Endothelial cell (in vitro differentiated cells): Measurements from ENCODE around the gene EFCAB13. TPM values are rescaled to one million over a fixed set of nuclear protein-coding genes. Genes with fewer than 3 reads are reported as not detected.

ENCODE experiments used
- DNase-seq: peaks from one replicate; pipeline ENCODE4 v3.0.0; 2021; ENCODE audit warnings: low spot score
- H3K27ac Mint-ChIP-seq: one replicate; pipeline ENCODE4 v1.8.0; 2021; ENCODE audit warnings: mixed read lengths, inconsistent platforms; ENCODE audit not compliant: unreplicated experiment
- H3K27me3 Mint-ChIP-seq: one replicate; pipeline ENCODE4 v1.8.0; 2021; ENCODE audit warnings: mild to moderate bottlenecking, moderate library complexity, mixed read lengths, inconsistent platforms; ENCODE audit not compliant: unreplicated experiment
- H3K36me3 Mint-ChIP-seq: one replicate; pipeline ENCODE4 v1.8.0; 2021; ENCODE audit warnings: mild to moderate bottlenecking, low read depth, mixed read lengths, inconsistent platforms; ENCODE audit not compliant: unreplicated experiment
- H3K4me1 Mint-ChIP-seq: one replicate; pipeline ENCODE4 v1.8.0; 2021; ENCODE audit warnings: mild to moderate bottlenecking, mixed read lengths, inconsistent platforms; ENCODE audit not compliant: unreplicated experiment
- H3K4me3 Mint-ChIP-seq: one replicate; pipeline ENCODE4 v1.8.0; 2021; ENCODE audit warnings: mild to moderate bottlenecking, mixed read lengths, inconsistent platforms; ENCODE audit not compliant: unreplicated experiment
- H3K9me3 Mint-ChIP-seq: one replicate; pipeline ENCODE4 v1.8.0; 2021; ENCODE audit warnings: mixed read lengths, inconsistent platforms; ENCODE audit not compliant: unreplicated experiment
- CTCF ChIP-seq: fragments of 200-600 bp; sonication (generic); IDR thresholded peaks from one replicate; pipeline ENCODE4 v1.5.0; 2021; ENCODE audit warnings: antibody characterized with exemption; ENCODE audit not compliant: unreplicated experiment
- total RNA-seq: library from RNA; stranded (reverse); fragmentation: NEBNext Ultra II Directional; extraction: Animal tissue kit (Norgen Biotek cat#: 25700); gene quantifications from one replicate; pipeline ENCODE4 v1.2.1, GENCODE V29; 2021; ENCODE audit not compliant: unreplicated experiment

The EFCAB13 gene
- total RNA-seq, 1 donor from 2014 or later, result 4.6 TPM

- TF ChIP-seq CTCF, result no peak
- Mint-ChIP-seq H3K36me3 (no peaks in the 10 kb centered on the region), H3K4me3 (no peak overlapping the region), H3K4me1 (peaks cover 5% of the 10 kb centered on the region), H3K27ac (no peak overlapping the region), H3K9me3 (no peaks in the 10 kb centered on the region), H3K27me3 (peaks cover 4% of the 10 kb centered on the region)
- DNase-seq, result no peak
These were observed 31.5 kb upstream of the EFCAB13 start for GRCh38 chr17:47292206-47292605.

- Mint-ChIP-seq H3K4me3 (no peak overlapping the region), H3K36me3 (no peaks in the 10 kb centered on the region), H3K9me3 (no peaks in the 10 kb centered on the region), H3K4me1 (peaks cover 2% of the 10 kb centered on the region), H3K27me3 (peaks cover 4% of the 10 kb centered on the region), H3K27ac (no peak overlapping the region)
- DNase-seq, result no peak
- no peak for TF ChIP-seq CTCF
These were observed 28.5 kb upstream of the EFCAB13 start for GRCh38 chr17:47295037-47295873.

GRCh38 chr17:47295874-47296255, 27.9 kb upstream of the EFCAB13 start:
- H3K27ac Mint-ChIP-seq, result no peak overlapping the region

GRCh38 chr17:47297661-47298400, 25.9 kb upstream of the EFCAB13 start:
- H3K36me3 Mint-ChIP-seq, result no peaks in the 10 kb centered on the region
- no peak for DNase-seq
- H3K9me3 Mint-ChIP-seq, result no peaks in the 10 kb centered on the region
- TF ChIP-seq CTCF, result no peak
- H3K4me3 Mint-ChIP-seq, result no peak overlapping the region
- no peak overlapping the region for H3K27ac Mint-ChIP-seq
- H3K4me1 Mint-ChIP-seq, result no peaks in the 10 kb centered on the region
- H3K27me3 Mint-ChIP-seq, result peaks cover 2% of the 10 kb centered on the region

More at GRCh38 chr17:47295874-47296255, 27.9 kb upstream of the EFCAB13 start:
- Mint-ChIP-seq H3K27me3 (peaks cover 2% of the 10 kb centered on the region), H3K4me1 (no peaks in the 10 kb centered on the region), H3K9me3 (no peaks in the 10 kb centered on the region), H3K36me3 (no peaks in the 10 kb centered on the region), H3K4me3 (no peak overlapping the region)
- DNase-seq, result no peak
- no peak for TF ChIP-seq CTCF

GRCh38 chr17:47298712-47299111, 25.0 kb upstream of the EFCAB13 start:
- H3K9me3 Mint-ChIP-seq, result no peaks in the 10 kb centered on the region
- H3K36me3 Mint-ChIP-seq, result no peaks in the 10 kb centered on the region
- no peak for DNase-seq
- H3K27me3 Mint-ChIP-seq, result peaks cover 2% of the 10 kb centered on the region
- no peaks in the 10 kb centered on the region for H3K4me1 Mint-ChIP-seq
- H3K27ac Mint-ChIP-seq, result no peak overlapping the region
- TF ChIP-seq CTCF, result no peak
- no peak overlapping the region for H3K4me3 Mint-ChIP-seq
